Activated naive CD4-positive, alpha-beta T cell treated with anti-CD3 and anti-CD28 coated beads, Interleukin-2, amount 50 U/mL, for 24 hours (primary cell): ENCODE measurements around the gene BIRC7.

Source experiments
- H3K27ac Mint-ChIP-seq: one replicate; pipeline ENCODE4 v1.8.0; 2021; ENCODE audit warnings: mild to moderate bottlenecking, mixed read lengths
- H3K27me3 Mint-ChIP-seq: one replicate; pipeline ENCODE4 v1.8.0; 2021; ENCODE audit warnings: mixed read lengths
- H3K36me3 Mint-ChIP-seq: one replicate; pipeline ENCODE4 v1.8.0; 2021; ENCODE audit warnings: mixed read lengths
- H3K4me1 Mint-ChIP-seq: one replicate; pipeline ENCODE4 v1.8.0; 2021; ENCODE audit warnings: mixed read lengths
- H3K4me3 Mint-ChIP-seq: one replicate; pipeline ENCODE4 v1.8.0; 2021; ENCODE audit warnings: mild to moderate bottlenecking, mixed read lengths
- H3K9me3 Mint-ChIP-seq: one replicate; pipeline ENCODE4 v1.8.0; 2021; ENCODE audit warnings: mixed read lengths

The BIRC7 gene

DNA sequence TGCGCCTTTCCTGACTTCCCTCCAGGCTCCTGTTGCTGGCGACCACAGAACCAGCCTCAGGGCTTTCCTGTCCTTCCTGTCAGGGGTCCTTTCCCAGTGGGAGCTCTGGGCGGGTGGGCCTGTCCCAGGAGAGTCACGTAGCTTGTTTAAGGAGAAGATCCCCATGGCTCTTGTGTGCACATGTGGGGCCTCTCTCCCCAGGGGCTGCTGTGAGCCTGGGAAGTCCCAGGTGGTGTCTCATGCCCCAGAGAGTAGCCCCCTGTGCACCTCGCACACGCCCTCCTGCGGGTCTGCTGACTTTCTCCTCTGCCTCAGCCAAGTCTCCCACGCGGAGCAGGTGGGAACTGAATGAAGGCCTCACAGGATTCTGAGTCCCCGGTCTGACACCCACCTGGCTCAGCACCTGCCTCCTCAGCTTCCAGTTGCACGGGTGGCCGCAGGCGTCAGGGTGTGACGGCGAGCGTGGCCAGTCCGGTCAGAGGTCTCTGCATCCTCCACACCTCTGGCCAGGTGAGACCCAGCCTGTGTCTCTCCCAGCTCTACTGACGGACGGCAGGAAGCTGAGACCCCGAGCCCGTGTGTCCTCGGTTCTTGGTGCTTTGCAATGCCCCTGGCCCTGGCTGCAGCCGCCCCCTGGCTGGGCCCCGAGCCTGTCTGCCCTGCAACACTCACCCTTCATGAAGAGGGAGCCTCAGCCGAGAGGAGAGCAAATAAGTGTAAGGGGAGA is 24.2 kb downstream of the BIRC7 start:
- no peak overlapping the region for H3K27ac Mint-ChIP-seq
- H3K36me3 Mint-ChIP-seq = no peaks in the 10 kb centered on the region

DNA sequence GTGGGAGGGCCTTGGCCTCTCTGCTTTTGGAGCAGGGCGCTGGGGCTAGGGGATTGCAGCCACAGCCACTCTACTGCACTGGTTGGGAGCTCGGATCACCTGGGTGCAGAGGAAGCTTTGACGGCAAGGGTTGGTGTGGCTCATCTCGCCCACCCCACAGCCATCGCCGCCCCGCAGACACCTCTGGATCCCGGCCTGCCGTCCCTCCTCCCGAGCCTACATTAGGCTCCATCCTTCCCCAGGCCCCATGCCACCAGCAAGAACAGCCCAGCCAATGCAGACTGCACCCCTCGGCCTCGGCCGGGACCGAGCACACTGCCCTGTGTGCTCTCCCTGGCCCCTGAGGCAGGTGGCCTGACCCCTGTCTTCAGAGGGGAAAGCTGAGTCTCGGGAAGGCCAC is 24.8 kb downstream of the BIRC7 start:
- Mint-ChIP-seq H3K36me3 (no peaks in the 10 kb centered on the region), H3K9me3 (no peaks in the 10 kb centered on the region), H3K27ac (no peak overlapping the region), H3K27me3 (peaks cover 14% of the 10 kb centered on the region), H3K4me1 (no peaks in the 10 kb centered on the region), H3K4me3 (no peak overlapping the region)

More for the DNA sequence above, 24.2 kb downstream of the BIRC7 start:
- Mint-ChIP-seq H3K9me3 (no peaks in the 10 kb centered on the region), H3K27me3 (peaks cover 19% of the 10 kb centered on the region), H3K4me3 (no peak overlapping the region), H3K4me1 (no peaks in the 10 kb centered on the region)

DNA sequence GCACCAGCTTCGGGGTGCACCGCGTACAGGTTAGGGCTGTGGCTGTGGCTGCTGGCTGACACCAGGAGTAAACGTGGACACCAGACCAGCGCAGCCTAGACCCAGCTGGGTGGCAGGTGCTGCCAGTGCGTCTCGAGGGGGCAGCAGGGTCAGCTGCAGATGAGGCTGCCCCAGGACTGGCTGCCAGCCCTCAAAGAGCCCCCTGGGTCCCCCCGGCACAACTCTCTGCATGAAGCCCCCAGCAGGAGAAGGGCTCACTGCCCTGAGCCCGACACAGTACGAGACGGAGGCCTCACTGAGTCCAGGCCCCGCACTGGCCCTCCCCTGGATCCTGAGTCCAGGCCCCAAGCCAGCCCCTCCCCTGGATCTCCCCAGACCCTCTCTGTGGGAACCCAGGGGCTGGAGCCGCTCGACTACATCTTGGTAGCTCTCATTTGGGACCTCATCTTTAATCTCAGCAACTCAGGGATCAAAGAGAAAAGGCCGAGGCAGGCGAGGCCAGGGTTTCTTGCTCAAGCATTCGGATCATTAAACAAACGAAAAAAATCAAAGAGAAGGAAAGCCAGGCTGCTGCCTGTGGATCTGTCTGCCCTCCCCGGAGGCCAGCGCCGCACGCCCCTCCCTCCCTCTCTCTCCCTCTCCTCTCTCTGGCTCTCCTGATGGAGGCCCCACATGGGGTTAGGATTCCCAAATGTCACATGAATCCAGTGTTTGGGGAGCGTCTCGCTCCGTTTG is 25.5 kb downstream of the BIRC7 start:
- no peak overlapping the region for H3K4me3 Mint-ChIP-seq
- no peaks in the 10 kb centered on the region for H3K36me3 Mint-ChIP-seq
- H3K4me1 Mint-ChIP-seq = no peaks in the 10 kb centered on the region
- no peak overlapping the region for H3K27ac Mint-ChIP-seq
- peaks cover 12% of the 10 kb centered on the region for H3K27me3 Mint-ChIP-seq
- H3K9me3 Mint-ChIP-seq = no peaks in the 10 kb centered on the region

DNA sequence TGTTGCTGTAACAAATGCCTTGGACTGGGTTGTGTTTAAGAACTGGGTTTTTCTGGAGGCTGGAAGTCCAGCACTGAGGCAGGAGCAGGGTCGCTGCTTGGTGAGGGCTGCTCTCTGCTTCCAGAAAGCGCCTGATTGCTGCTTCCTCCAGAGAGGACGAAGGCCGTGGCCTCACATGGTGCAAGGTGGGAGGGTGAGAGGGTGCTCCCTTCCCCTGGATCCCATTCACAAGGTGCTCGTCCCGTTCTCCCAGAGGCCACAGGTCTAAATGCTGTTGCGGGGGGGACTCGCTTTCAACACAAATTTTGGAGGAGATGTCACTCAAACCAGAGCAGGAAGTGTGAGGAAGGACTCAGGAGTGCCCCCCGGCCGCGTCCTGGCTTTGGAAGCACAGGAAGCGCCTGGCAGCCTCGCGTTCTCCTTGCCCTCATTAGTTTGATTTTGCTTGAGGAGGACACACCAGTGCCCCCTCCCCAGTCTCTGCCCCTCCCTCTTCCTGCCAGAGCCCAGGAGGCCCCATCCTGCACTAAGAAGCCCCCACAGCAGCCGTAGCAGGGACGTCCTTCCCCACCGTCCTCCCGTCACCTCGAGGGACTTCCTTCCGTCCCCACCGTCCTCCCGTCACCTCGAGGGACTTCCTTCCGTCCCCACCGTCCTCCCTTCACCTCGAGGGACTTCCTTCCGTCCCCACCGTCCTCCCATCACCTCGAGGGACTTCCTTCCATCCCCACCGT is 26.3 kb downstream of the BIRC7 start:
- H3K4me1 Mint-ChIP-seq = no peaks in the 10 kb centered on the region
- H3K4me3 Mint-ChIP-seq = no peak overlapping the region
- H3K27me3 Mint-ChIP-seq = peaks cover 10% of the 10 kb centered on the region
- no peak overlapping the region for H3K27ac Mint-ChIP-seq
- H3K9me3 Mint-ChIP-seq = no peaks in the 10 kb centered on the region
- no peaks in the 10 kb centered on the region for H3K36me3 Mint-ChIP-seq

DNA sequence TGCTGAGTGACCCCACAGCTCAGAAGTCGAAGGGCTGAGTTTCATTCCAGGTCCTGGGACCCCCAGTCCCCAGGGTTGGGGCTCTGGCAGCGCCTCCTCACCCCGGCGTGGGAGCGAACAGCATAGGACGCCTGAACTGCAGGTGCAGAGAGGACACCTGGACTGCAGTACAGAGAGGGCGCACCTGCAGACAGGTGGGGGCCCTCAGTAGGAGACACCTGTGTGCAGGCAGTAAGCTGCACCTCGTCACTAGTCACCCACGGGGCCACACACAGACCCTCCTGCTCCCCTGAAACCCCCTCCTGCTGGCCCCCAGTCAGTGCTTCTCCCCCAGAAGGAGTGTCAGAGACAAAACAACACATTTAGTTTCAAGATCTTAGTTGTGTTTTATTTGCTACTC is 27.1 kb downstream of the BIRC7 start:
- Mint-ChIP-seq H3K27ac (no peak overlapping the region), H3K36me3 (no peaks in the 10 kb centered on the region), H3K27me3 (peaks cover 9% of the 10 kb centered on the region), H3K4me1 (no peaks in the 10 kb centered on the region), H3K9me3 (no peaks in the 10 kb centered on the region), H3K4me3 (no peak overlapping the region)

DNA sequence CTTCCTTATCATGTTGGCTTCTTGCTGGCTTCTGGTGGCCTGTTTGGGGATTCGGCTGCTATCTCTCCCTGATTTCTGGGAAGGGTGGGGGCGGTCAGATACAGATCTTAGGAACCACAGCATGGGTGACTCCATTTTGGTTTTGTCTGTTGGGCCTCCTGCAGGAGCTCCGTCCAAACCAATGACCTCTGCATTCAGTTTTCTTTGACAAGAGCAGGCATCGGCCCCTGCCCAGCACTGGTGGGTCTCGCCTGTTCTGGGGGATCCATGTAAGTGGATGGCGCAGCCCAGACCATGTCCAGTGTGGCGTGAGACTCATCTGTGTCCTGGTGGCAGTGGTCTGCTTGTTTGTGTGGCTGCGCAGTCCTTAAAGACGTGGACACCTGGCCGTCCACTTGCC is 28.3 kb downstream of the BIRC7 start:
- Mint-ChIP-seq H3K4me3 (no peak overlapping the region), H3K36me3 (no peaks in the 10 kb centered on the region), H3K9me3 (no peaks in the 10 kb centered on the region), H3K27ac (no peak overlapping the region), H3K4me1 (no peaks in the 10 kb centered on the region), H3K27me3 (peaks cover 7% of the 10 kb centered on the region)

DNA sequence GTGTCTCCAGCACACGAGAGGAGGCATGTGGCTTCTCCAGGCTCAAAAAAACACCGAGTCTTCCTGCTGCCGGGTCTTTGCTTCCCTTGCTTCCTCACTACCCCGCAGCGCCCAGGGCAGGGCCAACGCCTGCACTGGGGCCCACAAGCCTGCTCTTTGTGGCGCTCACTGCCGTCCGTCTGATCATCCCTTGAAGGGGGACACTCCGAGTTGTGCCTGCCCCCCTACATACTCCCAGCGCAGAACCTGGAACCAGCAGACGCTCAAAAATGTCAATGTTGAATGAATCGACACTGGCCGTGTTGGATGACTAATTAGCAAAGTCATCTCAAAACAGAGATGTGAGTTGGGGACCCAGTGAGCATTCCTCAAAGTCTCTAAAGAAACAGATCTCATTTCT is 28.8 kb downstream of the BIRC7 start:
- no peaks in the 10 kb centered on the region for H3K4me1 Mint-ChIP-seq
- H3K9me3 Mint-ChIP-seq = no peaks in the 10 kb centered on the region
- no peaks in the 10 kb centered on the region for H3K36me3 Mint-ChIP-seq
- H3K4me3 Mint-ChIP-seq = no peak overlapping the region
- H3K27me3 Mint-ChIP-seq = peaks cover 7% of the 10 kb centered on the region
- H3K27ac Mint-ChIP-seq = no peak overlapping the region

DNA sequence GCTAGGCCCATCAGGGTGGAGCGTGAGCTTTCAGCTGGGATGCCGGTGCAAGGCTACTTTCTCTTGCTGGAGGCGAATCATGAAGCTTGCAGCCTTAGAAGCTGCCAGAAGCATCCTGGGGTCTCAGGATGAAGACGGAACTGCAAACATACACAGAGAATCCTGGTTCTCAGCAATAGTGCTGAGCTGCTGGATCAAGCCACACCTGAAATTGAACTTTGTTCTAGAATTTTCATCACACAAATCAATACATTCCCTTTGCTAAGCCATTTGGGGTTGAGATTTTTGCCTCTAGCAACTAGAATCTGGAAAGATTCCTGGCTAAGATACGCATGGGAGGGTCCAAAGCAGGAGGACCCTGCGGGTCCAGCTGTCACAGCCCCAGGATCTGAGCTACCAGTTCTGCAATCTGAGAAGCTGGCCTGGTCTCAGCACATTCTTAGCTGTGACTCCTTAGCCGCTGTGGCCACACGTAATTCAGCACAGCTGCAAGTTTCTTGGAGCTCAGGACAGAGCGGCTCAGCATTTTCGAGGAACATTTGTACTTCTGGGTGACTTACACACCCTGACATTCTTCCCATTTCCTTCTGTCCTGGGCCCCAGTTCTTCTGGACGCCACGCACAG is 30.3 kb downstream of the BIRC7 start:
- H3K27ac Mint-ChIP-seq = no peak overlapping the region
- peaks cover 7% of the 10 kb centered on the region for H3K27me3 Mint-ChIP-seq

DNA sequence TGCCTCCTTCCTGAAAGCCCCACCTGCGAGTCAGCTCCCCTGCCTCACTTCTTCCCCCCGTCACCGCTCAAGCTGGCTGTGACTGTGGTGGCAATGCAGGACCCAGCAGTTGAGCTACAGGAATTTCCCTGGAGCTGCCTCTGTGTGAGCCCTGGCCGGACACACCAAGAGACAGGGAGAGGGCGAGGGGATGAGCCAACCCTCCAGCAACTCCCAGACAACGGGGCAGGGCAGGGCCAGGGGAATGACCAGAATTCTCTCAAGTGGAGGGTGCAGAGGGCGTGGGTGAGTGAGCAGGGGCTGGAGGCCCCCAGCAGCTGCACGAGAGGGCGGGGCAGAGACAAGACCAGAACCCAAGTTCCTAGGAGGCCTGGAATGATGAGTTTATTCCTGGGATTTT is 32.0 kb downstream of the BIRC7 start:
- H3K36me3 Mint-ChIP-seq = no peaks in the 10 kb centered on the region

More for the DNA sequence above, 30.3 kb downstream of the BIRC7 start:
- no peaks in the 10 kb centered on the region for H3K9me3 Mint-ChIP-seq
- no peak overlapping the region for H3K4me3 Mint-ChIP-seq
- no peaks in the 10 kb centered on the region for H3K36me3 Mint-ChIP-seq
- H3K4me1 Mint-ChIP-seq = no peaks in the 10 kb centered on the region

DNA sequence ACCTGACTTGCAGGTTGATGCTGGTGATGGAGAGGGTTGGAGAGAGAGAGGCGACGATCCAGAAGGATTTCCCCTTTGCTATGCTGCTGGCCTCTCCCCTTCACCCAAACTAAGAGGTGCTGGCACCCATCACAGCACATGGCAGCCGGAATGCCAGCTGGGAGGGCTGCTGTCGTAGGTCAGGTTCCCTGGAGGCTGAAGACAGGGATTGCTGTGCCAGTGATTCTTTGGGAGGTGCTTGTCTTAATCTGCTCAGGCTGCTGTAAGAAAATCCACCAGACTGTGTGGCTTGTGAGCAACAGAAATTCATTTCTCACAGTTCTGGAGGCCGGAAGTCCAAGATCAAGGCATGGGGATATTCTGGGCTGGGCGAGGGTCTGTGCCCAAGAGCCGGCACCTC is 32.6 kb downstream of the BIRC7 start:
- Mint-ChIP-seq H3K4me1 (peaks cover 7% of the 10 kb centered on the region), H3K9me3 (no peaks in the 10 kb centered on the region), H3K4me3 (no peak overlapping the region), H3K27me3 (peaks cover 2% of the 10 kb centered on the region), H3K36me3 (no peaks in the 10 kb centered on the region), H3K27ac (no peak overlapping the region)

More for the DNA sequence above, 32.0 kb downstream of the BIRC7 start:
- Mint-ChIP-seq H3K27me3 (peaks cover 4% of the 10 kb centered on the region), H3K4me3 (no peak overlapping the region), H3K27ac (no peak overlapping the region), H3K9me3 (no peaks in the 10 kb centered on the region), H3K4me1 (peaks cover 7% of the 10 kb centered on the region)

DNA sequence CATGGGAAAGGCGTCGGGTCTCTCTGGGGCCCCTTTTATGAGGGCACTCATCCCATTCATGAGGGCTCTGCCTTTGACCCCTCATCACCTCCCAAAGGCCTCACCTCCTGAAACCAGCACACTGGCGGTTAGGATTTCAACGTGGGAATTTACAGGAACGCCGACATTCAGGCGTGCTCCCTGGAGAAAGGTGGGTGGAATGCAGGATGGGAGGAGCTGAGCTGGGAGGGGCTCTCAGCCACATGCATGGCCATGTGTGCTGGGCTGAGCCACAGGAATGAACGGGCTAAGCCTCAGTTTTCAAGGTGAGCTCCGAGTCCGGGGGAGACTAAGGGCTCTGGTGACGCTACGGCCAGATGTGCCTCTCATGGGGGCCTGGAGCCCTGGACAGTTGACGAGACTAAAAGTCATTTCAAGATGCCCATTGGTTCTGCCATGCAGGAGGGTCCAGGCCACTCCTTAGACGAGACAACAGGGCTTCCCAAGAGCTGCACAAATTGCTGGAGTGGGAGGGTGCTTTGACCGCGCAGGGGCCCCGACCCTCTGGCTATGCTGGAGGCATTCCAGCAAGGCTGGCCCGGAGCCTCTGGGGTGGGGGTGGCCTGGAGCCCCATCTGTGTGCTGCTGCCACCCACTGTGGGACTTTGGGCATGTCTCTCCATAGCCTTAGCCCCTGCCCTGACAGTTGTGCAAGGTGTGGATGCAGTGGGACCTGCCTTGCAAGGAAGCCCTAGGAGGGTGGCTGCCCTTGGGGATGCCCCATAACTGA is 33.1 kb downstream of the BIRC7 start:
- H3K4me3 Mint-ChIP-seq = no peak overlapping the region
- peaks cover 2% of the 10 kb centered on the region for H3K27me3 Mint-ChIP-seq
- H3K9me3 Mint-ChIP-seq = no peaks in the 10 kb centered on the region
- peaks cover 13% of the 10 kb centered on the region for H3K4me1 Mint-ChIP-seq
- H3K27ac Mint-ChIP-seq = no peak overlapping the region
- no peaks in the 10 kb centered on the region for H3K36me3 Mint-ChIP-seq

DNA sequence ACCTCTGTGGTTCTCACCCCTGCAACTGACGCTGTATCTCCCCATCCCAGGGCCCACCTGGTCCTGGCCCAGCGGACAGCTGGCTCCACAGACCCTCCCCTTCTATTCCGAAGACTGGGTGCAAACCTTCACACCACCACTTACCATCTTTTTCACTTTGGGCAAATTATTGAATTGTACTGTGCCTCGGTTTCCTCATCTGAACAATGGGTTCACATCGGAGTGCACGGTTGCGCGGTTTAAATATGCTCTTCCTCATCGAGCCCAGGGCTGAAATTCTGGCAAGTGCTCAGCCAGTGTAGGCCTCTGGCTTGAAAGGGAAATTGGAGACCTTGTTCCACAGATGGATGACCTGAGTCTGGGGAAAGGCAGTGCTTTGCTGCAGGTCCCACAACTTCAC is 34.0 kb downstream of the BIRC7 start:
- H3K9me3 Mint-ChIP-seq = no peaks in the 10 kb centered on the region
- H3K4me3 Mint-ChIP-seq = no peak overlapping the region
- no peaks in the 10 kb centered on the region for H3K36me3 Mint-ChIP-seq
- no peaks in the 10 kb centered on the region for H3K27me3 Mint-ChIP-seq
- peaks cover 21% of the 10 kb centered on the region for H3K4me1 Mint-ChIP-seq
- H3K27ac Mint-ChIP-seq = no peak overlapping the region

DNA sequence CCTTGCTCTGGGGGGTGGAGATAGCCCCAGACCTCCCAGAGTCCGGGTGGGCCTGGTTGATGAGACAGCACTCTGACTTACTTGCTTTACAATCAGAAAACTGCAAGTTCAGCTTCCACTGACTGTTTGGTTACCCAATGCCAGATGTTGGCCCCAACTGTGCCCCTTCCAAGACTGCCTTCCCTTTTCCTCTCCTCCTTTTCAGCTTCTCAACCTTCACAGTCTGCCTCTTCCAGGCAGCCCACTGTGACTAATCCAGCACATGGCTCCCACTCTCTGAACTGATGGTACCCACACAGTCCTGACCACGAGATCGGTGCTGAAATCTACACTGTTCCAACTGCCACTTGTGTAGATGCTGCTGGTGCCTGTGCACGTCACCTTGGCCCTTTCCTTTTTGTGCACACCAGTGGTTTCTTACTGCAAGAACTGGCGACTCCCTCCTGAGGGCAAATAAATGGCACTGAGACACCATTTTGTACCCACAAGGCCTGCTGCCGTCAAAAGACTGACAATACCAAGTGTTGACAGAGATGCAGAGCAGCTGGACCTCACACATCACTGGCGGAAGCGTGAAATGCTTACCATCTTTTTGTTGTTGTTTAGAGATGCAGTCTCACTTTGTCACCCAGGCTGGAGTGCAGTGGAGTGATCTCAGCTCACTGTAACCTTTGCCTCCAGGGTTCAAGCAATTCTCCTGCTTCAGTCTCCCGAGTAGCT is 35.1 kb downstream of the BIRC7 start:
- Mint-ChIP-seq H3K4me3 (no peak overlapping the region), H3K27ac (no peak overlapping the region), H3K27me3 (no peaks in the 10 kb centered on the region), H3K36me3 (no peaks in the 10 kb centered on the region), H3K9me3 (no peaks in the 10 kb centered on the region), H3K4me1 (peaks cover 27% of the 10 kb centered on the region)

DNA sequence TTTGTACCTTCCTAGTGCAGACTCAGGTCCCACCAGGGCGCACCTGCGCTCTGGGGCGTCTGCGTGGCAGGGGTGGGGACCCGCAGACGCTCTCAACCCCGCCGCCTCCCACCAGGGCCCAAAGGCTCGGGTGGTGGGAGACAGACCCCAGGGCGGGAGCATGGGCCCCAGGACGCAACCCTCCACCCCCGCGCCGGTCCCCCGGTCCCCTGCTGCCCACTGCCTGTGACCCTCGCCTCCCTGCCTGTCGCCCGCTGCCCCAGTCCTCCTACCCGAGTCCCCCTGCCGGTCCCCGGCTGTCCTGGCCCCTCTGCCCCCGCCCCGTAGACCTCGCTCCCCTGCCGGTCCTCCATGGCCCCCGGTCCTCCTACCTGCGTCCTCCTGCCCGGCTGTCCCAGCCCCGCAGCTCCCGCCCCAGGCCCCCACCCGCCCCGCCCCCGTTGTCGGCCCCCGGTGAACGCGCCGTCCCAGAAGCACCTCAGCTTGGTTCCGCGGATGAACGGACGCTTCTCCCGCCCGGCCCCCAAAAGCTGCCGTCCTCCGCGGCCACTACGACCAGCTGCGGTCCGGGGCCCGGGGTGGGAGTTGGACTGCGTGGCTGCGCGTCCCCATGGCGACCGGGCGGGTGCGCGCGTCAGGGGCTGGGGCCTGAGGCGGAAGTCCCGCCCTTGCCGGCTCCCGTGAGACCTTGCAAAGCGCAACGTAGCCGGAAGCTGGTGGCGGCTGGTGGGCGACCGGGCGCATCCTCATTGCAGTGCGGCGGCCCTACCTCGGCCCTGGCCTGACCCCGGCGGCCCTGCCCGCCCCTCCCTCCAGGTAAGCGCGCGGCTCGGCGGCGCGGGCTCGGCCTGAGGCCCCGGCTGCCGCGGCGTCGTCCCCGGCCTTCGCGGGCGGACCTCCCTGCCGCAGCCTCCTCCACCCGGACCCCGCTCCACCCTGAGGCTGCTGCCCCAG is 36.7 kb downstream of the BIRC7 start, which contains the start of gene ARFGAP1:
Gene ARFGAP1, plus strand, starts transcription at position 709 of the 954 bp plus-strand sequence. CDS start 2,768 bp downstream, outside the sequence.
- Mint-ChIP-seq H3K27me3 (no peaks in the 10 kb centered on the region), H3K4me1 (peaks cover 27% of the 10 kb centered on the region), H3K27ac (peak within 1 kb of the TSS; percentile 90), H3K36me3 (no peaks in the 10 kb centered on the region), H3K9me3 (no peaks in the 10 kb centered on the region), H3K4me3 (peak within 1 kb of the TSS; percentile 94)
